Natural killer cell treated with Interleukin-12 subunit alpha and Interleukin-12 subunit beta and Interleukin-15 and Interleukin-18, amount 100 ng/mL, for 72 hours (primary cell): Measurements from ENCODE around the gene MORC2. TPM values are rescaled to one million over a fixed set of nuclear protein-coding genes. Genes with fewer than 3 reads are reported as not detected.

ENCODE experiments used
- ATAC-seq, 2 donors: fragments of 150-1000 bp; cut with Tn5 transposase in 1 of 2; sonication (Bioruptor Pico), chemical (Tn5 transposase) in 1 of 2; 2 replicates each; pipeline ENCODE4 v1.10.0; 2021
- DNase-seq: peaks from one replicate; pipeline ENCODE4 v3.0.0; 2022; ENCODE audit warnings: low spot score
- H3K27ac Mint-ChIP-seq, 2 donors: 1 replicate in 1 of 2; 2 replicates in 1 of 2; pipeline ENCODE4 v1.8.0; 2022; ENCODE audit warnings: mixed read lengths in 2 of 2, mild to moderate bottlenecking in 1 of 2, moderate library complexity in 1 of 2
- H3K27me3 Mint-ChIP-seq, 2 donors: 1 replicate in 1 of 2; 2 replicates in 1 of 2; pipeline ENCODE4 v1.8.0; 2022; ENCODE audit warnings: mixed read lengths in 2 of 2
- H3K36me3 Mint-ChIP-seq: one replicate; pipeline ENCODE4 v1.8.0; 2022; ENCODE audit warnings: mixed read lengths
- H3K4me1 Mint-ChIP-seq, 2 donors: 1 replicate in 1 of 2; 2 replicates in 1 of 2; pipeline ENCODE4 v1.8.0; 2022; ENCODE audit warnings: low read depth in 2 of 2, mixed read lengths in 2 of 2, mild to moderate bottlenecking in 1 of 2
- H3K4me3 Mint-ChIP-seq: one replicate; pipeline ENCODE4 v1.8.0; 2022; ENCODE audit warnings: mixed read lengths
- H3K9me3 Mint-ChIP-seq: 2 replicates; pipeline ENCODE4 v1.8.0; 2022; ENCODE audit warnings: mixed read lengths
- total RNA-seq, 2 donors: library from RNA; stranded (reverse); gene quantifications; one replicate each; pipeline ENCODE4 v1.2.3, GENCODE V29; 2022

The MORC2 gene
- total RNA-seq, 2 donors from 2014 or later = 23.6 to 30.4 TPM

GRCh38 chr22:30876221-30876751 lies 92.3 kb downstream of the MORC2 start:
- Mint-ChIP-seq H3K4me1 (no peaks in the 10 kb centered on the region), H3K4me3 (no peak overlapping the region), H3K27ac (no peak overlapping the region), H3K36me3 (no peaks in the 10 kb centered on the region), H3K9me3 (no peaks in the 10 kb centered on the region), H3K27me3 (no peaks in the 10 kb centered on the region)
- DNase-seq (peak; percentile 40), ATAC-seq (no peak)

GRCh38 chr22:30875481-30876215 lies 92.9 kb downstream of the MORC2 start:
- DNase-seq (peak; percentile 49), ATAC-seq (no peak)
- H3K27me3 Mint-ChIP-seq = no peaks in the 10 kb centered on the region
- H3K27ac Mint-ChIP-seq = no peak overlapping the region
- H3K36me3 Mint-ChIP-seq = no peaks in the 10 kb centered on the region
- H3K9me3 Mint-ChIP-seq = no peaks in the 10 kb centered on the region
- no peaks in the 10 kb centered on the region for H3K4me1 Mint-ChIP-seq
- H3K4me3 Mint-ChIP-seq = no peak overlapping the region

Other genes starting within 250 kb of the MORC2 start
- 10 to 100 TPM; 52.1 to 71.1 TPM for gene TUG1, start 491 bp upstream of the MORC2 start, total RNA-seq
- 10 to 100 TPM; 17.2 to 19.9 TPM for gene SMTN, start 112.5 kb upstream of the MORC2 start, total RNA-seq
- 1 to 10 TPM; 4.4 to 6.0 TPM for gene SELENOM, start 138.8 kb upstream of the MORC2 start, total RNA-seq
- gene INPP5J, start 154.2 kb upstream of the MORC2 start, total RNA-seq = under 1 TPM in 1 of 2 donors, not detected in 1; 0.19 TPM
- gene PLA2G3, start 171.7 kb upstream of the MORC2 start, total RNA-seq = not detected
- gene RNF185, start 191.4 kb upstream of the MORC2 start, total RNA-seq = 10 to 100 TPM; 22.1 to 31.2 TPM
- 100 to 1,000 TPM; 390 to 657 TPM for gene LIMK2, start 243.5 kb upstream of the MORC2 start, total RNA-seq